ENCODE data around the gene FCRLA. TPM values are rescaled to one million over a fixed set of nuclear protein-coding genes. Genes with fewer than 3 reads are reported as not detected.

FCRLA gene
- total RNA-seq, 1 donor: 1.4 TPM

- Histone ChIP-seq H3K4me2 (ENCODE audit: insufficient read depth, low read length) (no peak overlapping the region), H3K79me2 (ENCODE audit: insufficient read depth, low read length) (no peaks in the 10 kb centered on the region), H2AFZ (ENCODE audit: low read length) (no peak overlapping the region), H4K20me1 (ENCODE audit: insufficient read depth, low read length) (no peaks in the 10 kb centered on the region), H3K27ac (ENCODE audit: low read depth, low read length) (no peak overlapping the region), H3K36me3 (ENCODE audit: insufficient read depth, low read length) (no peaks in the 10 kb centered on the region), H3K4me1 (ENCODE audit: insufficient read depth, low read length) (peaks cover 17% of the 10 kb centered on the region), H3K4me3 (ENCODE audit: insufficient read depth, low read length) (no peak overlapping the region), H3K9me3 (ENCODE audit: low read depth, low read length) (no peaks in the 10 kb centered on the region), H3K27me3 (ENCODE audit: insufficient read depth, low read length) (no peaks in the 10 kb centered on the region)
- no peak for DNase-seq (ENCODE audit: insufficient read length, low spot score, missing footprints)
- TF ChIP-seq CTCF (IDR thresholded peaks at IDR 0.05; ENCODE audit: extremely low read depth, low read depth, low read length): no peak
Observed at GRCh38 chr1:161739865-161740566, 33.0 kb downstream of the FCRLA start.

GRCh38 chr1:161740921-161741320, 33.9 kb downstream of the FCRLA start:
- no peaks in the 10 kb centered on the region for H3K36me3 ChIP-seq (ENCODE audit: insufficient read depth, low read length)
- H3K27me3 ChIP-seq (ENCODE audit: insufficient read depth, low read length): no peaks in the 10 kb centered on the region
- no peak overlapping the region for H2AFZ ChIP-seq (ENCODE audit: low read length)

GRCh38 chr1:161743231-161743630, 36.2 kb downstream of the FCRLA start:
- Histone ChIP-seq H3K79me2 (ENCODE audit: insufficient read depth, low read length) (no peaks in the 10 kb centered on the region), H3K9me3 (ENCODE audit: low read depth, low read length) (no peaks in the 10 kb centered on the region), H3K36me3 (ENCODE audit: insufficient read depth, low read length) (no peaks in the 10 kb centered on the region), H3K4me1 (ENCODE audit: insufficient read depth, low read length) (peaks cover 6% of the 10 kb centered on the region), H4K20me1 (ENCODE audit: insufficient read depth, low read length) (no peaks in the 10 kb centered on the region), H3K4me3 (ENCODE audit: insufficient read depth, low read length) (no peak overlapping the region), H3K4me2 (ENCODE audit: insufficient read depth, low read length) (no peak overlapping the region), H2AFZ (ENCODE audit: low read length) (no peak overlapping the region), H3K27me3 (ENCODE audit: insufficient read depth, low read length) (no peaks in the 10 kb centered on the region), H3K27ac (ENCODE audit: low read depth, low read length) (no peak overlapping the region)
- no peak for TF ChIP-seq CTCF (IDR thresholded peaks at IDR 0.05; ENCODE audit: extremely low read depth, low read depth, low read length)
- DNase-seq (ENCODE audit: insufficient read length, low spot score, missing footprints): no peak

More at GRCh38 chr1:161740921-161741320, 33.9 kb downstream of the FCRLA start:
- H3K79me2 ChIP-seq (ENCODE audit: insufficient read depth, low read length): no peaks in the 10 kb centered on the region
- H3K4me1 ChIP-seq (ENCODE audit: insufficient read depth, low read length): peaks cover 17% of the 10 kb centered on the region
- H3K4me2 ChIP-seq (ENCODE audit: insufficient read depth, low read length): no peak overlapping the region
- no peak for DNase-seq (ENCODE audit: insufficient read length, low spot score, missing footprints)
- H4K20me1 ChIP-seq (ENCODE audit: insufficient read depth, low read length): no peaks in the 10 kb centered on the region
- H3K9me3 ChIP-seq (ENCODE audit: low read depth, low read length): no peaks in the 10 kb centered on the region
- no peak overlapping the region for H3K4me3 ChIP-seq (ENCODE audit: insufficient read depth, low read length)
- H3K27ac ChIP-seq (ENCODE audit: low read depth, low read length): no peak overlapping the region
- TF ChIP-seq CTCF (IDR thresholded peaks at IDR 0.05; ENCODE audit: extremely low read depth, low read depth, low read length): no peak

- peaks cover 20% of the 10 kb centered on the region for H3K79me2 ChIP-seq (ENCODE audit: insufficient read depth, low read length)
- peaks cover 16% of the 10 kb centered on the region for H3K4me1 ChIP-seq (ENCODE audit: insufficient read depth, low read length)
- no peak for DNase-seq (ENCODE audit: insufficient read length, low spot score, missing footprints)
- H3K4me2 ChIP-seq (ENCODE audit: insufficient read depth, low read length): no peak overlapping the region
- no peak overlapping the region for H2AFZ ChIP-seq (ENCODE audit: low read length)
- no peak overlapping the region for H3K4me3 ChIP-seq (ENCODE audit: insufficient read depth, low read length)
- no peak for TF ChIP-seq CTCF (IDR thresholded peaks at IDR 0.05; ENCODE audit: extremely low read depth, low read depth, low read length)
- no peak overlapping the region for H3K27ac ChIP-seq (ENCODE audit: low read depth, low read length)
- peaks cover 12% of the 10 kb centered on the region for H4K20me1 ChIP-seq (ENCODE audit: insufficient read depth, low read length)
- peaks cover 11% of the 10 kb centered on the region for H3K36me3 ChIP-seq (ENCODE audit: insufficient read depth, low read length)
- H3K27me3 ChIP-seq (ENCODE audit: insufficient read depth, low read length): no peaks in the 10 kb centered on the region
- H3K9me3 ChIP-seq (ENCODE audit: low read depth, low read length): no peaks in the 10 kb centered on the region
Observed at GRCh38 chr1:161747801-161748200, 40.8 kb downstream of the FCRLA start.
